Keratinocyte (primary cell): ENCODE results near the gene TUBB. TPM values are rescaled to one million over a fixed set of nuclear protein-coding genes. Genes with fewer than 3 reads are reported as not detected.
"Not testable (repeated sequence)": the region's sequence is repeated elsewhere in the genome, so short reads cannot be mapped to it uniquely, and the experiment has no call there.

Experiments
- DNase-seq: peaks from one replicate; pipeline ENCODE4 v3.0.0-alpha.2; 2011; ENCODE audit warnings: low read depth, missing footprints, low spot score
- FAIRE-seq: peaks from 2 replicates; lab custom pipeline; 2011; peaks lifted over from hg19 to GRCh38; lab: Jason Lieb, UNC
- H2AFZ ChIP-seq: 2 replicates; pipeline ENCODE4 v1.6.0; 2012; ENCODE audit warnings: low read length, control low read depth, inconsistent platforms; ENCODE audit not compliant: control insufficient read depth
- H3K27ac ChIP-seq: 2 replicates; pipeline ENCODE4 v1.5.1; 2011; ENCODE audit warnings: low read length; ENCODE audit not compliant: control insufficient read depth, insufficient read depth
- H3K27me3 ChIP-seq: 3 replicates; pipeline ENCODE4 v1.6.0; 2011; ENCODE audit warnings: low read length; ENCODE audit not compliant: control insufficient read depth, insufficient read depth; ENCODE audit errors: extremely low read depth
- H3K36me3 ChIP-seq, 2 experiments: 2 replicates in 1 of 2; 3 replicates in 1 of 2; pipeline ENCODE4 v1.5.1; 2011; ENCODE audit warnings: low read length in 2 of 2, mild to moderate bottlenecking in 1 of 2; ENCODE audit not compliant: control insufficient read depth in 2 of 2, insufficient read depth in 2 of 2; ENCODE audit errors: extremely low read depth in 1 of 2
- H3K4me1 ChIP-seq: 3 replicates; pipeline ENCODE4 v1.5.1; 2011; ENCODE audit warnings: low read length; ENCODE audit not compliant: control insufficient read depth, insufficient read depth; ENCODE audit errors: extremely low read depth
- H3K4me2 ChIP-seq: 3 replicates; pipeline ENCODE4 v1.6.0; 2011; ENCODE audit warnings: low read depth, low read length; ENCODE audit not compliant: control insufficient read depth, insufficient read depth; ENCODE audit errors: extremely low read depth
- H3K4me3 ChIP-seq, 3 experiments: fragments of 200-600 bp in 1 of 3; sonication (generic) in 1 of 3; 2 replicates in 2 of 3; 3 replicates in 1 of 3; pipeline ENCODE4 v1.5.1; 2011 to 2016; ENCODE audit warnings: low read length in 3 of 3, mild to moderate bottlenecking in 3 of 3, control low read depth in 2 of 3, inconsistent platforms in 1 of 3, low read depth in 1 of 3, mixed read lengths in 1 of 3, mixed run types in 1 of 3, moderate library complexity in 1 of 3; ENCODE audit not compliant: control insufficient read depth in 2 of 3, insufficient read depth in 2 of 3; ENCODE audit errors: extremely low read depth in 1 of 3
- H3K79me2 ChIP-seq: 2 replicates; pipeline ENCODE4 v1.6.0; 2012; ENCODE audit warnings: low read length; ENCODE audit not compliant: control insufficient read depth, insufficient read depth
- H3K9ac ChIP-seq: 3 replicates; pipeline ENCODE4 v1.6.0; 2011; ENCODE audit warnings: low read length; ENCODE audit not compliant: control insufficient read depth, insufficient read depth; ENCODE audit errors: extremely low read depth
- H3K9me1 ChIP-seq: 3 replicates; pipeline ENCODE4 v1.6.0; 2011; ENCODE audit warnings: low read length; ENCODE audit not compliant: control insufficient read depth, insufficient read depth; ENCODE audit errors: extremely low read depth
- H3K9me3 ChIP-seq: 2 replicates; pipeline ENCODE4 v1.5.1; 2012; ENCODE audit warnings: low read depth, low read length; ENCODE audit not compliant: control insufficient read depth
- H4K20me1 ChIP-seq: 3 replicates; pipeline ENCODE4 v1.6.0; 2011; ENCODE audit warnings: low read length; ENCODE audit not compliant: control insufficient read depth, insufficient read depth; ENCODE audit errors: extremely low read depth
- CTCF ChIP-seq, 3 experiments: IDR thresholded peaks in 1 of 3; conservative IDR thresholded peaks in 1 of 3; optimal IDR thresholded peaks in 1 of 3; 2 replicates in 2 of 3; 3 replicates in 1 of 3; pipeline versions ENCODE3 to v1.5.1; 2011; ENCODE audit warnings: low read length in 3 of 3, mild to moderate bottlenecking in 3 of 3, moderate library complexity in 2 of 3, control low read depth in 1 of 3, inconsistent platforms in 1 of 3; ENCODE audit not compliant: insufficient read depth in 2 of 3; ENCODE audit errors: extremely low read depth in 1 of 3
- EZH2 ChIP-seq: IDR thresholded peaks from one replicate; pipeline ENCODE4 v1.6.1; 2012; ENCODE audit warnings: inconsistent platforms, mild to moderate bottlenecking, low read length, moderate library complexity
- dilution Hi-C: fragments of 300-500 bp; cut with MboI; formaldehyde crosslinking; loops from one replicate; pipeline ENCODE4 v1.7.0; 2020; ENCODE audit warnings: low sequenced_read_pairs; ENCODE audit not compliant: extremely low pct_ligation_motif_present
- polyA plus RNA-seq, 5 experiments: library from polyadenylated mRNA; depleted of rRNA in 3 of 5; stranded (reverse) in 3 of 5; stranded (forward) in 1 of 5; unstranded in 1 of 5; fragments of >200 nt; gene quantifications; 1 replicate in 1 of 5; 2 replicates in 3 of 5; 3 replicates in 1 of 5; pipeline versions ENCODE4 v1.2.1 to v1.2.3, GENCODE V29; 2011 to 2012; ENCODE audit warnings: missing spikeins in 2 of 5, low read depth in 1 of 5, low replicate concordance in 1 of 5

The TUBB gene
- polyA plus RNA-seq, 1 donor (not counting 4 experiments of a cell fraction or from before 2014, with no cell fraction given): 1,159 TPM

- H4K20me1 ChIP-seq, FAIRE-seq, H3K4me3 ChIP-seq, DNase-seq, H3K27me3 ChIP-seq, H3K4me2 ChIP-seq, H3K9me3 ChIP-seq, H3K79me2 ChIP-seq, H3K9ac ChIP-seq, H3K27ac ChIP-seq, H3K9me1 ChIP-seq, H3K36me3 ChIP-seq, H2AFZ ChIP-seq, dilution Hi-C loops: not testable (repeated sequence)
- peaks cover 58% of the 10 kb centered on the region for H3K4me1 ChIP-seq
These were observed 45.3 kb downstream of the TUBB start for GRCh38 chr6:30765495-30765894.

GRCh38 chr6:30766461-30767157 is 46.5 kb downstream of the TUBB start:
- no peak overlapping the region for H2AFZ ChIP-seq
- no peaks in the 10 kb centered on the region for H4K20me1 ChIP-seq
- no peaks in the 10 kb centered on the region for H3K9me1 ChIP-seq
- no peaks in the 10 kb centered on the region for H3K79me2 ChIP-seq
- no peak for FAIRE-seq
- H3K4me3 ChIP-seq: no peak overlapping the region
- H3K36me3 ChIP-seq: no peaks in the 10 kb centered on the region
- no peaks in the 10 kb centered on the region for H3K9me3 ChIP-seq
- no peaks in the 10 kb centered on the region for H3K27me3 ChIP-seq
- no peak for TF ChIP-seq CTCF (optimal IDR thresholded peaks at IDR 0.05 in 1 of 3, IDR thresholded peaks at IDR 0.05 in 1 of 3, conservative IDR thresholded peaks at IDR 0.05 in 1 of 3; ENCODE audit: extremely low read depth in 1 of 3, insufficient read depth in 2 of 3, low read length in 3 of 3)
- no peak for TF ChIP-seq EZH2
- H3K4me1 ChIP-seq: peaks cover 50% of the 10 kb centered on the region
- dilution Hi-C loops: no loop called here
- no peak for DNase-seq
- no peak overlapping the region for H3K9ac ChIP-seq
- no peak overlapping the region for H3K27ac ChIP-seq
- H3K4me2 ChIP-seq: no peak overlapping the region
